GM12874 (cell line): ENCODE data around the gene P4HA3.

Experiments
- CTCF ChIP-seq: IDR thresholded peaks from 2 replicates; pipeline ENCODE4 v1.5.1; 2011; ENCODE audit warnings: low read depth, mild to moderate bottlenecking, control low read depth, low read length, moderate library complexity; ENCODE audit not compliant: insufficient read depth

Gene P4HA3

GRCh38 chr11:74322667-74323066 lies 11.2 kb upstream of the P4HA3 start:
- TF ChIP-seq CTCF, result no peak

DNA sequence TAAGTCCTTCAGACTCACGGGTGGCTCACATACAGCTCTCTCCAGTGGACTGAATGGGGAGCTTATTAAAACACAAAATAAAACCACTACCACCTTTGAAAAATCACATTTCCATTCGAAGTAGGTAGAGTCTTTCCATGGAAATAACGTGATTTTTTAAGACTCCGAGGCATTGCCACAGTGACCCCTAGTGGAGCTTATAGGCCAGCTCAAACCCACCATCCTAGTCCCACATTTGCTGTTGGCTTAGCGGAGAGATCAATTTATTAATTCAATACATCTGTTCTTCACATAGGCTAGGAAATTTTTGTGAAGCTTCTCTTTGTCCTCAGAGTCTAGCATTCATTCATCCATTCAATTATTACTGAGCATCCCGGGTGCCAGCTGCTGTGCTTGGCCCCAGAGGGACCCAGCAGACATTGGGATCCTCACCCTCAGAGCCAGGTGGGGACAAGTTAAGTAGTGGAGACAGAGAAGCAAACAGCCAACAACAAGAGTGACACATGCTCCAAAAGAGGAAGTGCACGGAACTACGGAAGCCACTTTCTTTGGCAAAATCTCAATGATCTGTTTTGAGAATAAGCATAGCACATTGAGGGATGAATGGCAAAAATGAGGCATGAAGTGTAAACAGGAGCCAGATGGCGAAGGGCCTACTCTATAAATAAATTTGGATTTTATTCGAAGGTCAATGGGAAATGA lies 10.2 kb upstream of the P4HA3 start:
- TF ChIP-seq CTCF, result peak; percentile 64

DNA sequence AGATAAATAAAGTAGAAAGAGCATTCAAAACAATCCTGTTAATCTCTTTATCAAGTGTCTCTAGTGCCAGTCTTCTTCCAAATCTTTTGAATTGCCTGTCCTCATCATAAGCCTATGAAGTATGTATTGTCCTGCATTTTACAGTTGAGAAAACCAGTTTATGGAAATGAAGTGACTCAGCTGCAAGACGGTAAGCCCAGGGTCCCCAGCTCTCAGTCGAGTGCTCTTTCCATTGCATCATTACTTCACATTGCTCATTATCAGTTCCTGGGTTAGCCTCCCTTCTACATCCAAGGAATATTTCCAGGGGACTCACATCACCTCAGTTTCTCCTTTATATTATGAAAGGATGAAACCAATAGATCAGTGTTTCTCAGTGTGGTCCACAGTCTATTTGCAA lies 9.1 kb upstream of the P4HA3 start:
- TF ChIP-seq CTCF, result no peak

GRCh38 chr11:74319139-74319816 lies 7.8 kb upstream of the P4HA3 start:
- TF ChIP-seq CTCF, result no peak

GRCh38 chr11:74318241-74318932 lies 6.9 kb upstream of the P4HA3 start:
- no peak for TF ChIP-seq CTCF

DNA sequence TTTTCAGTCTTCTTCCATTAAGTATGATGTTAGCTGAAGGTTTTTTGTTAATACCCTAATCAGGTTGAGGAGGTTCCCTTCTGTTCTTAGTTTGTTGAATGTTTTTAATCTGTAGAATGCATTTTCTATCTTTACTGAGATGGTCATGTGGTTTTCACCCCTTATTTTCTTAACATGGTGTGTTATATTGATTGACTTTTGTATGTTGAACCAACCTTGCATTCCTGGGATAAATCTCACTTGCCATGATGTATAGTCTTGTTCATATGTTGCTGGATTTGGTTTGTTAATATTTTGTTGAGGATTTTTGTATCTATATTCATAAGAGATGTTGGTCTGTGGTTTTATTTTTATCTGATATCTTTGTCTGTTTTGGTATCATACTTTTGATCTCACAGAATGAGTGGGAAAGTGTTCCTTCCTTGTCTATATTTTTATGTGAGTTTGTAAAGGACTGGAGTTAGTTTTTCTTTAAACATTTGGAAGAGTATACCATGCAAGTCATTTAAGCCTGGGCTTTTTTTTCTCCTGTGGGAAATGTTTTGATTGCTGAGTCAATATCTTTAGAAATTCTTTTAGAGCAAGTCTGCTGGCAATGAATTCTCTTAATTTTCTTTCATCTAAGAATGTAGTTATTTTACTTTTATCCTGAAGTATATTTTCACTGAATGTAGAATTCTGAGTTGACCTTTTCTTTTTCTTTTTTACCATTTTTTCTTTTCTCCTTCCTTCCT lies 5.5 kb upstream of the P4HA3 start:
- no peak for TF ChIP-seq CTCF

DNA sequence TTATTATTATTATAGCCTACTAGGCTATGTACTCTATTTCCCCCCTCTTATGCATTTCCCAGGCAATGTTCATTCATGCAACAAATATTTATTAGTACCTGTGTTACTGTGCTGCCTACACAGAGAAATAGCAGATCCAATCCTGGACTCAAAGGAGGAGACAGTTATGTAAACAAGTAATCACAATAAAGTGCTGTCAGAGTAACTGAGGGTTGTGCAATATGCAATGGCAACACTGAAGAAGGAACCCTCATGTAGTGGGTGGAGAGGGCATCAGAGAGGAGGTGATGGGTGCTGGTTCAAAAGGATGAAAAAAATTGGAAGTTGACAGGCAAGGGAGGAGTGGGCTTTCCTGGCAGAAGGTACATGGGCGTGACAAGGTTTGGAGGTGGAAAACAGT lies 886 bp upstream of the P4HA3 start:
- no peak for TF ChIP-seq CTCF
